HepG2 (cell line): ENCODE data around the gene CIT.

Experiments
- ARNTL ChIP-seq: sonication (generic); formaldehyde crosslinking; IDR thresholded peaks from 2 replicates; pipeline ENCODE4 v1.4.0; 2020; ENCODE audit warnings: mild to moderate bottlenecking, missing genetic modification reagents
- FOXK2 ChIP-seq: fragments of 450-650 bp; IDR thresholded peaks from 2 replicates; pipeline ENCODE4 v1.6.1; 2016
- JUN ChIP-seq: sonication (generic); formaldehyde crosslinking; IDR thresholded peaks from 2 replicates; pipeline ENCODE4 v1.4.0; 2020; ENCODE audit warnings: mild to moderate bottlenecking, missing genetic modification reagents
- MAFK ChIP-seq, 2 experiments: IDR thresholded peaks in 1 of 2; conservative IDR thresholded peaks in 1 of 2; 2 replicates each; pipeline ENCODE4 v1.6.1; 2011; ENCODE audit warnings: improper control_type of control experiment in 2 of 2, low read length in 2 of 2
- NCOA1 ChIP-seq: sonication (generic); formaldehyde crosslinking; IDR thresholded peaks from 2 replicates; pipeline ENCODE4 v1.9.0; 2021; ENCODE audit warnings: missing genetic modification reagents
- NFE2 ChIP-seq: sonication (generic); formaldehyde crosslinking; IDR thresholded peaks from 2 replicates; pipeline ENCODE4 v1.4.0; 2020; ENCODE audit warnings: missing genetic modification reagents
- NFE2L2 ChIP-seq: fragments of 150-350 bp; IDR thresholded peaks from 2 replicates; pipeline ENCODE4 v1.6.1; 2014; ENCODE audit warnings: low read length
- SIN3A ChIP-seq: IDR thresholded peaks from 2 replicates; pipeline ENCODE4 v1.6.1; 2011; ENCODE audit warnings: low read depth, mild to moderate bottlenecking, control low read depth, low read length, borderline replicate concordance
- ZNF3 ChIP-seq: IDR thresholded peaks from 2 replicates; pipeline ENCODE4 v1.7.0; 2017; ENCODE audit warnings: inconsistent platforms
- ZNF331 ChIP-seq: sonication (generic); formaldehyde crosslinking; IDR thresholded peaks from 2 replicates; pipeline ENCODE4 v1.4.0; 2020; ENCODE audit warnings: missing genetic modification reagents
- ZSCAN29 ChIP-seq: sonication (generic); formaldehyde crosslinking; conservative IDR thresholded peaks from 2 replicates; pipeline ENCODE4 v1.4.0; 2020; ENCODE audit warnings: mild to moderate bottlenecking, missing genetic modification reagents
- TF ChIP-seq, protein P1 (sequence below): sonication (generic); formaldehyde crosslinking; IDR thresholded peaks from 2 replicates; pipeline ENCODE4 v1.5.0; 2020; ENCODE audit warnings: missing genetic modification reagents

DNA sequence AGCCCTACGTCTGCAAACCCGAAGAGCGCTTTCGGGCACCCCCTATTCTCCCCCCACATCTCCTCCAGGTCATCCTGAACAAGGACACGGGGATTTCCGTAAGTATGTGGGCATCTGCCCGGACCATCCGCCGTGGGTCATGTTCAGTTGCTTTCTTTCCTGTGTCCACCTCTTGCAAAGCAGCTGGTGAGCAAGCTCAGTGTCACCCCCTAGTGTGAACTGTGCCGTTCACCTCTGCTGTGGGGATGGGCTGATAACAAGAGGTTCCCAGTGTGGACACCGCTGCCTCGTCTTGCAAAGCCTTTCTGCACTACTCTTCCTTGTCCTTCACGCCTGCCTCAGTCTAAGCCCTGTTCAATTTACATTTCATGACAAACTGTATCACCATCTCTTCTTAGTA is 200.5 kb downstream of the CIT start:
- TF ChIP-seq NFE2 (CRISPR knock-in tag) (no peak), ZNF3 (CRISPR knock-in tag) (no peak), JUN (CRISPR knock-in tag) (no peak), MAFK (conservative IDR thresholded peaks at IDR 0.05 in 1 of 2, IDR thresholded peaks at IDR 0.05 in 1 of 2; ENCODE audit: low read length in 2 of 2) (no peak), SIN3A (no peak), ZSCAN29 (CRISPR knock-in tag) (no peak), ZNF331 (no peak), NFE2L2 (no peak), FOXK2 (no peak), ARNTL (CRISPR knock-in tag) (no peak), NCOA1 (CRISPR knock-in tag) (no peak)
- TF ChIP-seq, protein P1, sequence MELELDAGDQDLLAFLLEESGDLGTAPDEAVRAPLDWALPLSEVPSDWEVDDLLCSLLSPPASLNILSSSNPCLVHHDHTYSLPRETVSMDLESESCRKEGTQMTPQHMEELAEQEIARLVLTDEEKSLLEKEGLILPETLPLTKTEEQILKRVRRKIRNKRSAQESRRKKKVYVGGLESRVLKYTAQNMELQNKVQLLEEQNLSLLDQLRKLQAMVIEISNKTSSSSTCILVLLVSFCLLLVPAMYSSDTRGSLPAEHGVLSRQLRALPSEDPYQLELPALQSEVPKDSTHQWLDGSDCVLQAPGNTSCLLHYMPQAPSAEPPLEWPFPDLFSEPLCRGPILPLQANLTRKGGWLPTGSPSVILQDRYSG, result no peak
